Left renal pelvis (tissue), 4 donors: ENCODE measurements around the gene SLC29A4. TPM values are rescaled to one million over a fixed set of nuclear protein-coding genes. Genes with fewer than 3 reads are reported as not detected.
"Not testable (repeated sequence)": the region's sequence is repeated elsewhere in the genome, so short reads cannot be mapped to it uniquely, and the experiment has no call there.

Experiments
- DNase-seq, 4 donors: peaks; one replicate each; pipeline ENCODE4 v3.0.0-alpha.2; 2013; ENCODE audit warnings: low read depth in 4 of 4, low spot score in 3 of 4
- polyA plus RNA-seq, 4 donors: library from polyadenylated mRNA; unstranded; fragments of 120-200 nt; gene quantifications; one replicate each; pipeline ENCODE4 v1.2.1, GENCODE V29; 2013; ENCODE audit not compliant: insufficient read length in 4 of 4

SLC29A4 gene
- polyA plus RNA-seq, 4 donors = 9.5 to 26.7 (median 24.6) TPM

- DNase-seq = no peak
These were observed 12.6 kb downstream of the SLC29A4 start for GRCh38 chr7:5295039-5296014.

GRCh38 chr7:5296015-5296610 lies 13.4 kb downstream of the SLC29A4 start:
- DNase-seq = no peak

GRCh38 chr7:5296611-5297226 lies 14.0 kb downstream of the SLC29A4 start:
- DNase-seq = no peak

GRCh38 chr7:5300366-5300765 lies 17.6 kb downstream of the SLC29A4 start:
- DNase-seq = no peak

GRCh38 chr7:5302577-5302976 lies 19.8 kb downstream of the SLC29A4 start:
- DNase-seq = no peak

GRCh38 chr7:5303061-5303460 lies 20.3 kb downstream of the SLC29A4 start:
- no peak for DNase-seq

- DNase-seq = no peak
These were observed 21.1 kb downstream of the SLC29A4 start for GRCh38 chr7:5303591-5304505.

- DNase-seq = not testable (repeated sequence)
These were observed 22.3 kb downstream of the SLC29A4 start for GRCh38 chr7:5305050-5305449.

- DNase-seq = not testable (repeated sequence)
These were observed 24.7 kb downstream of the SLC29A4 start for GRCh38 chr7:5307221-5308142.

- DNase-seq = no peak
These were observed 26.4 kb downstream of the SLC29A4 start for GRCh38 chr7:5309146-5309545.

- no peak for DNase-seq
These were observed 28.2 kb downstream of the SLC29A4 start for GRCh38 chr7:5310822-5311405.

GRCh38 chr7:5312276-5313070 lies 29.7 kb downstream of the SLC29A4 start:
- DNase-seq = not testable (repeated sequence)

- DNase-seq = not testable (repeated sequence)
These were observed 30.5 kb downstream of the SLC29A4 start for GRCh38 chr7:5313076-5313885.

GRCh38 chr7:5314864-5315263 lies 32.1 kb downstream of the SLC29A4 start:
- no peak for DNase-seq

- no peak for DNase-seq
These were observed 33.0 kb downstream of the SLC29A4 start for GRCh38 chr7:5315761-5316160.

GRCh38 chr7:5318613-5319012 lies 35.9 kb downstream of the SLC29A4 start:
- DNase-seq = not testable (repeated sequence)

GRCh38 chr7:5320391-5320790 lies 37.6 kb downstream of the SLC29A4 start:
- no peak for DNase-seq
